Uterus (tissue), 4 donors: ENCODE results near the gene PRSS12. TPM values are rescaled to one million over a fixed set of nuclear protein-coding genes. Genes with fewer than 3 reads are reported as not detected.

ENCODE experiments used
- DNase-seq, 2 donors: peaks; one replicate each; pipeline ENCODE4 v3.0.0-alpha.2; 2019 to 2020
- H3K27ac ChIP-seq, 2 donors: fragments of 200-600 bp; sonication (generic); 1 replicate in 1 of 2; 2 replicates in 1 of 2; pipeline ENCODE4 v1.5.1; 2016 to 2018
- H3K27me3 ChIP-seq, 2 donors: fragments of 200-600 bp; sonication (generic); one replicate each; pipeline ENCODE4 v1.5.1; 2018 to 2019; ENCODE audit warnings: control low read depth in 1 of 2
- H3K36me3 ChIP-seq, 2 donors: fragments of 200-600 bp; sonication (generic); one replicate each; pipeline ENCODE4 v1.5.1; 2019; ENCODE audit warnings: control low read depth in 1 of 2
- H3K4me1 ChIP-seq, 2 donors: fragments of 200-600 bp; sonication (generic); one replicate each; pipeline ENCODE4 v1.5.1; 2018 to 2019; ENCODE audit warnings: control low read depth in 1 of 2
- H3K4me3 ChIP-seq, 2 donors: fragments of 200-600 bp; sonication (generic); 1 replicate in 1 of 2; 2 replicates in 1 of 2; pipeline ENCODE4 v1.5.1; 2018 to 2019; ENCODE audit warnings: mild to moderate bottlenecking in 1 of 2
- H3K9me3 ChIP-seq, 2 donors: fragments of 200-600 bp; sonication (generic); one replicate each; pipeline ENCODE4 v1.5.1; 2019; ENCODE audit warnings: control low read depth in 1 of 2
- CTCF ChIP-seq, 4 experiments: fragments of 200-600 bp in 2 of 4; fragments of 450-650 bp in 2 of 4; sonication (generic) in 2 of 4; IDR thresholded peaks; one replicate each; pipeline ENCODE4 v1.5.1; 2016 to 2019; ENCODE audit warnings: antibody characterized with exemption in 4 of 4, mild to moderate bottlenecking in 2 of 4, moderate library complexity in 1 of 4
- POLR2A ChIP-seq, 2 donors: fragments of 450-650 bp; IDR thresholded peaks; one replicate each; pipeline ENCODE4 v1.6.1; 2016; ENCODE audit warnings: antibody characterized with exemption in 2 of 2, mild to moderate bottlenecking in 1 of 2, moderate library complexity in 1 of 2
- intact Hi-C: fragments of 100-400 bp; cut with DNase I; formaldehyde crosslinking; loops from one replicate; pipeline ENCODE4 v1.15.1; 2023; ENCODE audit warnings: low total_unique reads
- total RNA-seq, 4 donors: library from RNA; depleted of rRNA in 3 of 4; stranded (reverse); fragments of >200 nt in 3 of 4; gene quantifications; one replicate each; pipeline versions ENCODE4 v1.1.0 to v1.2.4, GENCODE V29; 2014 to 2023
- donor health status: DM: yes; HTN: yes; CAD: no.

Gene PRSS12
- total RNA-seq, 4 donors from 2014 or later, result 0.15 to 52.1 (median 7.2) TPM

DNA sequence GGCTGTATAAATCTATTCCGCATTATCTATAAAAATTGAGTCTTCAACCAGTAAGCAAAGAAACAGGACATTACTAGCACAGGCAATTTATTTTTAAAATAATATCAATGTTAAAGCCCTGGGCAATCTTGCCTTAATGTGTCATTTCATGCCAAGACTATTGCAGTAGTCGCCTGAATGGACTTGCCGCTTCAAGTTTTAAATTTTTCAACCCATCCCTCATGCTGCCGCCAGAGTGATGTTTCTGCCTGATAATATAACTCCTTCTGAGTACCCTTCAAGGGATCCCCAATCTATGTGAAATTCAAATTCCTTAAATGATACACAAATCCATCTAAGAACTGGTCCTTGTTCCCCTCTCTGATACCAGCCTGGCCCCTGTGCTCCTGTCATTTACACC is 66.9 kb downstream of the PRSS12 start:
- H3K4me3 ChIP-seq, result no peak overlapping the region
- TF ChIP-seq POLR2A (IDR thresholded peaks at IDR 0.05) (no peak), CTCF (IDR thresholded peaks at IDR 0.05) (no peak)
- intact Hi-C loops, result no loop called here
- no peaks in the 10 kb centered on the region for H3K4me1 ChIP-seq
- H3K9me3 ChIP-seq, result no peaks in the 10 kb centered on the region
- no peak for DNase-seq
- no peaks in the 10 kb centered on the region for H3K36me3 ChIP-seq
- no peaks in the 10 kb centered on the region for H3K27me3 ChIP-seq
- H3K27ac ChIP-seq, result no peak overlapping the region

- Histone ChIP-seq H3K4me3 (no peak overlapping the region), H3K36me3 (no peaks in the 10 kb centered on the region), H3K4me1 (peaks cover 0 to 5% of the 10 kb centered on the region in 2 donors), H3K27ac (no peak overlapping the region), H3K9me3 (no peaks in the 10 kb centered on the region), H3K27me3 (no peaks in the 10 kb centered on the region)
- intact Hi-C loops, result no loop called here
- DNase-seq, result no peak
- no peak for TF ChIP-seq CTCF (IDR thresholded peaks at IDR 0.05)
- TF ChIP-seq POLR2A (IDR thresholded peaks at IDR 0.05), result no peak
Measured at GRCh38 chr4:118284169-118284568, 68.6 kb downstream of the PRSS12 start.

- H3K27ac ChIP-seq, result no peak overlapping the region
- H3K4me3 ChIP-seq, result no peak overlapping the region
- no peaks in the 10 kb centered on the region for H3K27me3 ChIP-seq
- H3K9me3 ChIP-seq, result no peaks in the 10 kb centered on the region
- H3K36me3 ChIP-seq, result no peaks in the 10 kb centered on the region
- no peak for TF ChIP-seq POLR2A (IDR thresholded peaks at IDR 0.05)
- TF ChIP-seq CTCF (IDR thresholded peaks at IDR 0.05), result no peak
- intact Hi-C loops, result no loop called here
- DNase-seq, result no peak
- H3K4me1 ChIP-seq, result peaks cover 0 to 5% of the 10 kb centered on the region in 2 donors
Measured at GRCh38 chr4:118282692-118283091, 70.1 kb downstream of the PRSS12 start.

- no peaks in the 10 kb centered on the region for H3K9me3 ChIP-seq
Measured at GRCh38 chr4:118281611-118282442, 71.0 kb downstream of the PRSS12 start.

More at GRCh38 chr4:118281611-118282442, 71.0 kb downstream of the PRSS12 start:
- no peak overlapping the region for H3K4me3 ChIP-seq
- TF ChIP-seq CTCF (IDR thresholded peaks at IDR 0.05) (no peak), POLR2A (IDR thresholded peaks at IDR 0.05) (no peak)
- no peak overlapping the region for H3K27ac ChIP-seq
- intact Hi-C loops, result no loop called here
- no peaks in the 10 kb centered on the region for H3K27me3 ChIP-seq
- DNase-seq, result no peak
- H3K4me1 ChIP-seq, result peaks cover 0 to 5% of the 10 kb centered on the region in 2 donors
- no peaks in the 10 kb centered on the region for H3K36me3 ChIP-seq
